Measurements from ENCODE around the gene LDLRAD1.
"Not testable (repeated sequence)": the region's sequence is repeated elsewhere in the genome, so short reads cannot be mapped to it uniquely, and the experiment has no call there.

The LDLRAD1 gene

DNA sequence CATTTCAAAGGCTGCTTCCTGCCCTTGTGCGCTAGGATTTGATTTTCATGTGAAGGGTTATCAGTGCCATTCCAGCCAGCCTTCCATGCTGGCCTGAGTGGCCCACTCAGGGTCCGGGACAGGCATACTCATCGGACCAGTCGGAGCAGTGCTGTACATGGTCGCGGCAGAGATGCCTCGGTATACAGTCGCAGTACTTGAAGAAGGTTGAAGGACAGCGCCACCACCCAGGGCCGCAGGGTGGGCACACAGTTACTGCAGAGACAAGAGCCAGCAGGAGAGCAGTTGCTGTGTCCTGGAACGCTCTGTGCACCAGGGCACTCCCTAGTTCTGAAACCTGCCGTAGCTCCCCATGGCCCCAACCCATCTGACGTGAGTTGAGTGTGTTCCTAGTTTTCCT is 9.1 kb downstream of the LDLRAD1 start:
- TF ChIP-seq, protein P1, sequence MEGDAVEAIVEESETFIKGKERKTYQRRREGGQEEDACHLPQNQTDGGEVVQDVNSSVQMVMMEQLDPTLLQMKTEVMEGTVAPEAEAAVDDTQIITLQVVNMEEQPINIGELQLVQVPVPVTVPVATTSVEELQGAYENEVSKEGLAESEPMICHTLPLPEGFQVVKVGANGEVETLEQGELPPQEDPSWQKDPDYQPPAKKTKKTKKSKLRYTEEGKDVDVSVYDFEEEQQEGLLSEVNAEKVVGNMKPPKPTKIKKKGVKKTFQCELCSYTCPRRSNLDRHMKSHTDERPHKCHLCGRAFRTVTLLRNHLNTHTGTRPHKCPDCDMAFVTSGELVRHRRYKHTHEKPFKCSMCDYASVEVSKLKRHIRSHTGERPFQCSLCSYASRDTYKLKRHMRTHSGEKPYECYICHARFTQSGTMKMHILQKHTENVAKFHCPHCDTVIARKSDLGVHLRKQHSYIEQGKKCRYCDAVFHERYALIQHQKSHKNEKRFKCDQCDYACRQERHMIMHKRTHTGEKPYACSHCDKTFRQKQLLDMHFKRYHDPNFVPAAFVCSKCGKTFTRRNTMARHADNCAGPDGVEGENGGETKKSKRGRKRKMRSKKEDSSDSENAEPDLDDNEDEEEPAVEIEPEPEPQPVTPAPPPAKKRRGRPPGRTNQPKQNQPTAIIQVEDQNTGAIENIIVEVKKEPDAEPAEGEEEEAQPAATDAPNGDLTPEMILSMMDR (IDR thresholded peaks at IDR 0.05), result no peak
- no peak for TF ChIP-seq ZFX (IDR thresholded peaks at IDR 0.05; ENCODE audit: borderline replicate concordance)
- no peak overlapping the region for H3K27ac ChIP-seq

DNA sequence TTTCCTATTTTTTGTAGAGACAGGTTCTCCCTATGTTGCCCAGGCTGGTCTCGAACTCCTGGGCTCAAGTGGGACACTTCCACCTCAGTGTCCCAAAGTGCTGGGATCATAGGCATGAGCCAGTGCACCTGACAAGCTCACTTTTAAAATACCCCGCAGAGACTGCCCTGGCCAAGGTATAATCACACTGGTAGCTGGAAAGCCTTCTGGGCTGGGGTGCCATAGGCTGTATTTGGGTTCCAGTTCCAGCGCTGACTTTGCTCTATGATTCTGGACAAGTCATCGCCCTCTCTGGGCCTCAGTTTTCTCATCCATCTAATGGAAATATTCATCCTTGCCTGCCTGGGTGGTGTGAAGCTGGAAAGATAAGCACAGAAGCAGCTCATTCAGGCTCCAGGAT is 10.4 kb downstream of the LDLRAD1 start:
- H3K27ac ChIP-seq, result no peak overlapping the region
- no peak for TF ChIP-seq ZFX (IDR thresholded peaks at IDR 0.05; ENCODE audit: borderline replicate concordance)
- TF ChIP-seq, protein P1 (IDR thresholded peaks at IDR 0.05), result no peak

GRCh38 chr1:54006508-54006907 is 11.5 kb downstream of the LDLRAD1 start:
- no peak overlapping the region for H3K27ac ChIP-seq
- TF ChIP-seq, protein P1 (IDR thresholded peaks at IDR 0.05), result no peak
- no peak for TF ChIP-seq ZFX (IDR thresholded peaks at IDR 0.05; ENCODE audit: borderline replicate concordance)

- H3K27ac ChIP-seq, result no peak overlapping the region
- TF ChIP-seq, protein P1 (IDR thresholded peaks at IDR 0.05), result no peak
- TF ChIP-seq ZFX (IDR thresholded peaks at IDR 0.05; ENCODE audit: borderline replicate concordance), result no peak
Measured at GRCh38 chr1:54004481-54005049, 13.4 kb downstream of the LDLRAD1 start.

GRCh38 chr1:54003750-54004480 is 14.1 kb downstream of the LDLRAD1 start:
- H3K27ac ChIP-seq, result not testable (repeated sequence)

GRCh38 chr1:54003249-54003646 is 14.7 kb downstream of the LDLRAD1 start:
- H3K27ac ChIP-seq, result no peak overlapping the region
- no peak for TF ChIP-seq ZFX (IDR thresholded peaks at IDR 0.05; ENCODE audit: borderline replicate concordance)
- TF ChIP-seq, protein P1 (IDR thresholded peaks at IDR 0.05), result no peak

DNA sequence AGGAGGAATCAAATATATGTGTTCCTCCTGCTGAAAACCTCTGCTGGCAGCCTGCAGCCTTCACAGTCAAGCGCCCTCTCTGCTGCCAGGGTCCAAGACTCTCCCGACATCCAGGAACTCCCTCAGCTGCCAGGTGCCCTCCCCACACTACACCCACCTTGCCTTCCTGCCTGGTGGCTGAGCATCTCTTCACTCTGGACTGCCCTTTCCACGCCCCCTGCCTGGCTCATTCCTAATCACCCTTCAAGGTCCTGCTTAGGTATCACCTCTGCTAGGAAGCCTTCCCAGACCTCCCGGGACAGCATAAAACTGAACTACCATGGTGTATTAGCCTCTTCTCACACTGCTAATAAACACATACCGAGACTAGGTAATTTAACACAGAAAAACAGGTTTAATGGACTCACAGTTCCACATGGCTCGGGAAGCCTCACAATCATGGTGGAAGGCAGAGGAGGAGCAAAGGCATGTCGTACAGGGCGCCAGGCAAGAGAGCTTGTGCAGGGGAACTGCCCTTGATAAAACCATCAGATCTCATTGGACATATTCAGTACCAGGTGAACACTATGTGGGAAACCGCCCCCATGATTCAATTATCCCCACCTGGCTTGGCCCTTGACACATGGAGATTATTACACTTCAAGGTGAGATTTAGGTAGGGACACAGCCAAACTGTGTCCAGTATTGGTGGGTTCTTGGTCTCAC is 15.3 kb downstream of the LDLRAD1 start:
- H3K27ac ChIP-seq, result no peak overlapping the region
- TF ChIP-seq, protein P1 (IDR thresholded peaks at IDR 0.05), result no peak
- no peak for TF ChIP-seq ZFX (IDR thresholded peaks at IDR 0.05; ENCODE audit: borderline replicate concordance)

Measured in 22Rv1 (cell line).